K562 (cell line): ENCODE results near the gene SLC35D2. TPM values are rescaled to one million over a fixed set of nuclear protein-coding genes. Genes with fewer than 3 reads are reported as not detected.

ENCODE experiments used
- ARID1B ChIP-seq: fragments of 450-650 bp; IDR thresholded peaks from 2 replicates; pipeline ENCODE4 v1.6.1; 2016; ENCODE audit warnings: antibody characterized with exemption, mild to moderate bottlenecking, inconsistent platforms
- ARID3B ChIP-seq: fragments of 250-450 bp; sonication (Bioruptor Pico); IDR thresholded peaks from 2 replicates; pipeline ENCODE4 v1.4.0; 2020; ENCODE audit warnings: borderline replicate concordance
- ATF7 ChIP-seq: fragments of 450-650 bp; IDR thresholded peaks from 2 replicates; pipeline ENCODE4 v1.7.1; 2014; ENCODE audit warnings: mild to moderate bottlenecking, moderate library complexity
- CLOCK ChIP-seq: fragments of 250-450 bp; sonication (Bioruptor Pico); IDR thresholded peaks from 2 replicates; pipeline ENCODE4 v1.4.0; 2020; ENCODE audit warnings: mild to moderate bottlenecking, moderate library complexity, borderline replicate concordance
- EZH2 ChIP-seq: IDR thresholded peaks from 2 replicates; pipeline ENCODE4 v1.6.1; 2012; ENCODE audit warnings: low read depth, mild to moderate bottlenecking, inconsistent platforms, low read length, borderline replicate concordance
- FOXA1 ChIP-seq: fragments of 450-650 bp; IDR thresholded peaks from 2 replicates; pipeline ENCODE4 v1.6.1; 2016; ENCODE audit warnings: mild to moderate bottlenecking, borderline replicate concordance
- GABPB1 ChIP-seq: sonication (generic); formaldehyde crosslinking; IDR thresholded peaks from 2 replicates; pipeline ENCODE4 v1.8.0; 2022; ENCODE audit warnings: mild to moderate bottlenecking, missing genetic modification reagents
- HMBOX1 ChIP-seq: sonication (generic); IDR thresholded peaks from 2 replicates; pipeline ENCODE4 v1.6.1; 2016
- HMG20B ChIP-seq: fragments of 250-450 bp; sonication (Bioruptor Pico); IDR thresholded peaks from 2 replicates; pipeline ENCODE4 v1.5.0; 2021; ENCODE audit warnings: mild to moderate bottlenecking
- LEF1 ChIP-seq: fragments of 450-650 bp; IDR thresholded peaks from 2 replicates; pipeline ENCODE4 v1.6.1; 2016; ENCODE audit warnings: mild to moderate bottlenecking
- MCM5 ChIP-seq: fragments of 450-650 bp; IDR thresholded peaks from 2 replicates; pipeline ENCODE4 v1.6.1; 2016; ENCODE audit warnings: low read depth
- MED1 ChIP-seq: sonication (generic); formaldehyde crosslinking; IDR thresholded peaks from 2 replicates; pipeline ENCODE4 v1.8.1; 2023; ENCODE audit warnings: missing genetic modification reagents, borderline replicate concordance
- MLX ChIP-seq, 2 experiments: fragments of 450-650 bp in 1 of 2; sonication (generic) in 1 of 2; formaldehyde crosslinking; conservative IDR thresholded peaks; 2 replicates each; pipeline versions ENCODE4 v1.4.0 to v1.8.1; 2020 to 2022; ENCODE audit warnings: mild to moderate bottlenecking in 1 of 2, missing genetic modification reagents in 1 of 2
- NBN ChIP-seq: fragments of 450-650 bp; IDR thresholded peaks from 2 replicates; pipeline ENCODE4 v1.6.1; 2016; ENCODE audit warnings: low read depth, mild to moderate bottlenecking
- NR3C1 ChIP-seq: sonication (generic); formaldehyde crosslinking; IDR thresholded peaks from 2 replicates; pipeline ENCODE4 v1.8.1; 2022; ENCODE audit warnings: missing genetic modification reagents
- OTX1 ChIP-seq: fragments of 450-650 bp; formaldehyde crosslinking; IDR thresholded peaks from 2 replicates; pipeline ENCODE4 v1.4.0; 2022; ENCODE audit warnings: mild to moderate bottlenecking
- POLR3G ChIP-seq: IDR thresholded peaks from 2 replicates; pipeline ENCODE4 v1.6.1; 2011; ENCODE audit not compliant: insufficient read length, insufficient replicate concordance; ENCODE audit errors: extremely low read depth
- RAD51 ChIP-seq: fragments of 450-650 bp; IDR thresholded peaks from 2 replicates; pipeline ENCODE4 v1.7.1; 2016; ENCODE audit warnings: low read depth, mild to moderate bottlenecking, borderline replicate concordance
- SAFB2 ChIP-seq: fragments of 200-400 bp; formaldehyde crosslinking; IDR thresholded peaks from 2 replicates; pipeline ENCODE4 v1.6.1; 2018; ENCODE audit warnings: borderline replicate concordance, low read length, low read depth, moderate library complexity; ENCODE audit not compliant: severe bottlenecking
- SIN3B ChIP-seq: fragments of 450-650 bp; IDR thresholded peaks from 2 replicates; pipeline ENCODE4 v1.6.1; 2017; ENCODE audit warnings: low read depth, mild to moderate bottlenecking, moderate library complexity
- SREBF2 ChIP-seq: sonication (generic); formaldehyde crosslinking; IDR thresholded peaks from 2 replicates; pipeline ENCODE4 v1.4.0; 2020; ENCODE audit warnings: mild to moderate bottlenecking, missing genetic modification reagents
- TAF7 ChIP-seq: fragments of 450-650 bp; IDR thresholded peaks from 2 replicates; pipeline ENCODE4 v1.6.1; 2016; ENCODE audit warnings: missing genetic modification characterization, missing compliant biosample characterization
- TCF7 ChIP-seq: sonication (generic); IDR thresholded peaks from 2 replicates; pipeline ENCODE4 v1.6.1; 2016; ENCODE audit warnings: antibody characterized with exemption, borderline replicate concordance
- XRCC3 ChIP-seq: fragments of 450-650 bp; IDR thresholded peaks from 2 replicates; pipeline ENCODE4 v1.6.1; 2017; ENCODE audit warnings: mild to moderate bottlenecking, moderate library complexity
- ZBTB7A ChIP-seq: IDR thresholded peaks from 2 replicates; pipeline ENCODE4 v1.6.1; 2011; ENCODE audit warnings: low read depth, mild to moderate bottlenecking, low read length, moderate library complexity, borderline replicate concordance; ENCODE audit not compliant: control insufficient read depth
- ZNF184 ChIP-seq: sonication (generic); formaldehyde crosslinking; IDR thresholded peaks from 2 replicates; pipeline ENCODE4 v1.5.0; 2020; ENCODE audit warnings: missing genetic modification reagents
- polyA plus RNA-seq, 8 experiments: library from polyadenylated mRNA; depleted of rRNA in 4 of 8; stranded (reverse) in 5 of 8; unstranded in 3 of 8; fragments of >200 nt; fragmentation: Nextera tagmentation in 2 of 8; fragmentation: Illumina TruSeq in 1 of 8; extraction: Ambion mirVana in 2 of 8; extraction: Trizol in 1 of 8; gene quantifications; 2 replicates each; pipeline versions ENCODE4 v1.2.1 to v1.2.3, GENCODE V29; 2011 to 2014; ENCODE audit warnings: inconsistent platforms in 1 of 8, missing spikeins in 1 of 8
- total RNA-seq, 7 experiments: library from RNA; depleted of rRNA in 6 of 7; stranded (reverse); fragments of >200 nt in 6 of 7; fragmentation: Illumina TruSeq in 2 of 7; extraction: Trizol in 2 of 7; gene quantifications; 2 replicates each; pipeline versions ENCODE4 v1.2.1 to v1.2.3, GENCODE V29; 2011 to 2021; ENCODE audit warnings: low replicate concordance in 1 of 7

Gene SLC35D2
- total and polyA plus RNA-seq, 9 of the 15 experiments (the other 6 are each of a cell fraction or from before 2014, with no cell fraction given), result 2.9 to 14.9 (median 11.7) TPM

GRCh38 chr9:96417051-96417586 lies 33.6 kb upstream of the SLC35D2 start (continued):
- TF ChIP-seq ZNF184 (CRISPR knock-in tag) (no peak), NR3C1 (no peak), ARID3B (CRISPR knock-in tag) (no peak), MCM5 (no peak), ARID1B (no peak), ZBTB7A (peak; percentile 55; the same call in 1 of the 2 replicates), FOXA1 (no peak), XRCC3 (no peak), TAF7 (no peak), CLOCK (CRISPR knock-in tag) (no peak), ATF7 (peak; percentile 90), TCF7 (no peak), MED1 (CRISPR knock-in tag) (no peak), MLX (CRISPR knock-in tag; conservative IDR thresholded peaks at IDR 0.05) (0 out of 4 replicates have a peak, but pooled peaks of 1 of the 2 experiments have one; percentile 69), GABPB1 (peak; percentile 72; the same call in 1 of the 2 replicates), EZH2 (no peak), SIN3B (peak; percentile 90), HMBOX1 (no peak), RAD51 (peak; percentile 97), POLR3G (no peak), NBN (no peak), SREBF2 (no peak), SAFB2 (no peak), HMG20B (CRISPR knock-in tag) (no peak), OTX1 (CRISPR knock-in tag) (peak; percentile 79; the same call in 1 of the 2 replicates), LEF1 (no peak)
